Ovary (tissue), 3 donors: ENCODE data around the gene DIRAS1.

Source experiments
- CTCF ChIP-seq, 3 donors: fragments of 450-650 bp in 2 of 3; fragments of 200-600 bp in 1 of 3; IDR thresholded peaks; one replicate each; pipeline versions ENCODE4 v1.5.1 to v1.8.0; 2016 to 2022; ENCODE audit warnings: antibody characterized with exemption in 3 of 3, mild to moderate bottlenecking in 1 of 3
- EP300 ChIP-seq: sonication (generic); formaldehyde crosslinking; IDR thresholded peaks from one replicate; pipeline ENCODE4 v1.6.1; 2017; ENCODE audit warnings: antibody characterized with exemption
- POLR2A ChIP-seq: fragments of 450-650 bp; IDR thresholded peaks from one replicate; pipeline ENCODE4 v1.6.1; 2017; ENCODE audit warnings: antibody characterized with exemption, mild to moderate bottlenecking, moderate library complexity
- donor health status: DM: no; HTN: no; CAD: no.

GRCh38 chr19:2693492-2694160, 27.5 kb downstream of the DIRAS1 start:
- TF ChIP-seq CTCF (IDR thresholded peaks at IDR 0.05): no peak
- no peak for TF ChIP-seq POLR2A
- no peak for TF ChIP-seq EP300
